Stimulated activated CD8-positive, alpha-beta memory T cell treated with anti-CD3 and anti-CD28 coated beads, Interleukin-12 subunit alpha, Interleukin-12 subunit beta, amount 100 ng/mL, for 4 hours (primary cell): Measurements from ENCODE around the gene EPN3.

ENCODE experiments used
- DNase-seq: peaks from one replicate; pipeline ENCODE4 v3.0.0-alpha.2; 2020; ENCODE audit warnings: low read depth

Gene EPN3

DNA sequence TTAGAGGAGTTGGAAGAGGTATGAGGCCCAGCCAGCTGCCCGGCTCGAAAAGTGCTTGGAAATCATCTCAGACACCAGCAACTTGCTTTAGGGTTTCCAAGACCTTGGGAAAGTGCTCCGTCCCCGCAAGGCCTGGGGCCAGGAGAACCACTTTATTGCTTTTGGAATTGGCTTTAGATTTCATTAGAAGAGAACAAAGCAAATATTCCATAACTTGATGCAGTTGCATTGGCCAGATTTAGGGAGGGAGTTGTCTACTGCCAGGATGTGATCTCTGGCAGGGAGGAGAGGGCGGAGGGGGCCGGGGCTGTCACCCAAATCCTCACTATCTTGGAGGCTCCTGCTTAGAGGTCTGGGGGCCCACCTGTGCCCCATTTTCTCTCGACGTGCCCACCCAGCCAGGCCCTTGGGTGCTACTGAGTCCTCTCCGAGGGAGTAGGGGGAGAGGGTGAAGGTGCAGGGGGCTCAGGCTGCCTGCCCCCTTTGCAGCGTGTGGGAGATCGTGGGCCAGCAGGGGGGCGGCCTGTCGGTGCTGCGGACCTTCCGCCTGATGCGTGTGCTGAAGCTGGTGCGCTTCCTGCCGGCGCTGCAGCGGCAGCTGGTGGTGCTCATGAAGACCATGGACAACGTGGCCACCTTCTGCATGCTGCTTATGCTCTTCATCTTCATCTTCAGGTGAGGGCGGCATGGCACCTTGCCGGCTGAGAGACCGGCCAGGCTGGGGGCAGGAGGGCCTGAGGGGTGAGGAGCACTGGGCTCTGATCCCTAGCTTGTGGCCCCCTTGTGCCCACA lies 58.6 kb downstream of the EPN3 start:
- DNase-seq = no peak

- DNase-seq = no peak
These were observed 60.8 kb downstream of the EPN3 start for GRCh38 chr17:50593321-50593720.
